H9 (cell line): Measurements from ENCODE around the gene CDH23. TPM values are rescaled to one million over a fixed set of nuclear protein-coding genes. Genes with fewer than 3 reads are reported as not detected.

Source experiments
- DNase-seq: peaks from one replicate; pipeline ENCODE4 v3.0.0-alpha.2; 2017
- H2AFZ ChIP-seq: one replicate; pipeline ENCODE4 v1.6.1; 2013; ENCODE audit warnings: mild to moderate bottlenecking, low read length, control low read depth, moderate library complexity
- H2AK5ac ChIP-seq: 2 replicates; pipeline ENCODE4 v1.6.1; 2013; ENCODE audit warnings: low read length, control low read depth, mixed read lengths; ENCODE audit not compliant: insufficient read length
- H2BK120ac ChIP-seq: one replicate; pipeline ENCODE4 v1.6.1; 2013; ENCODE audit warnings: low read depth, mild to moderate bottlenecking, low read length, control low read depth, inconsistent platforms; ENCODE audit not compliant: poor library complexity, severe bottlenecking
- H2BK12ac ChIP-seq: 2 replicates; pipeline ENCODE4 v1.6.1; 2013; ENCODE audit warnings: low read length, control low read depth, mixed read lengths, low read depth; ENCODE audit not compliant: insufficient read length
- H2BK15ac ChIP-seq: 2 replicates; pipeline ENCODE4 v1.6.1; 2013; ENCODE audit warnings: low read depth, low read length, control low read depth
- H2BK20ac ChIP-seq: one replicate; pipeline ENCODE4 v1.6.1; 2013; ENCODE audit warnings: low read depth, mild to moderate bottlenecking, low read length, control low read depth, inconsistent platforms; ENCODE audit not compliant: poor library complexity, severe bottlenecking
- H2BK5ac ChIP-seq: 2 replicates; pipeline ENCODE4 v1.6.1; 2013; ENCODE audit warnings: low read length, control low read depth, mixed read lengths; ENCODE audit not compliant: insufficient read length
- H3K14ac ChIP-seq: 2 replicates; pipeline ENCODE4 v1.6.1; 2013; ENCODE audit warnings: low read length, control low read depth; ENCODE audit not compliant: insufficient read depth
- H3K18ac ChIP-seq: 2 replicates; pipeline ENCODE4 v1.6.1; 2013; ENCODE audit warnings: low read depth, mild to moderate bottlenecking, mixed read lengths, low read length, control low read depth; ENCODE audit not compliant: insufficient read length
- H3K23ac ChIP-seq: 2 replicates; pipeline ENCODE4 v1.6.1; 2013; ENCODE audit warnings: low read length, control low read depth, mixed read lengths, low read depth; ENCODE audit not compliant: insufficient read length
- H3K23me2 ChIP-seq: 2 replicates; pipeline ENCODE4 v1.6.1; 2013; ENCODE audit warnings: low read depth, mild to moderate bottlenecking, mixed read lengths, low read length, control low read depth; ENCODE audit not compliant: insufficient read length, poor library complexity, severe bottlenecking
- H3K27ac ChIP-seq: 2 replicates; pipeline ENCODE4 v1.5.1; 2013; ENCODE audit warnings: low read length, control low read depth, mixed read lengths, low read depth; ENCODE audit not compliant: insufficient read length
- H3K27me3 ChIP-seq: 2 replicates; pipeline ENCODE4 v1.6.1; 2013; ENCODE audit warnings: low read length, control low read depth, inconsistent platforms; ENCODE audit not compliant: insufficient read depth
- H3K4ac ChIP-seq: 2 replicates; pipeline ENCODE4 v1.6.1; 2013; ENCODE audit warnings: low read depth, mild to moderate bottlenecking, control low read depth, inconsistent platforms, low read length, moderate library complexity
- H3K4me1 ChIP-seq: 2 replicates; pipeline ENCODE4 v1.6.1; 2013; ENCODE audit warnings: low read length, control low read depth, inconsistent platforms; ENCODE audit not compliant: insufficient read depth
- H3K4me2 ChIP-seq: 2 replicates; pipeline ENCODE4 v1.6.1; 2013; ENCODE audit warnings: low read length, control low read depth, mixed read lengths; ENCODE audit not compliant: insufficient read length, insufficient read depth
- H3K56ac ChIP-seq: 2 replicates; pipeline ENCODE4 v1.6.1; 2013; ENCODE audit warnings: low read depth, mild to moderate bottlenecking, mixed read lengths, low read length, control low read depth; ENCODE audit not compliant: insufficient read length
- H3K79me1 ChIP-seq: 2 replicates; pipeline ENCODE4 v1.6.1; 2013; ENCODE audit warnings: low read depth, mild to moderate bottlenecking, moderate library complexity, low read length, control low read depth, inconsistent platforms; ENCODE audit not compliant: insufficient read depth, poor library complexity, severe bottlenecking
- H3K79me2 ChIP-seq: 2 replicates; pipeline ENCODE4 v1.6.1; 2013; ENCODE audit warnings: low read length, control low read depth, inconsistent platforms; ENCODE audit not compliant: insufficient read depth
- H3K9ac ChIP-seq: 2 replicates; pipeline ENCODE4 v1.6.1; 2013; ENCODE audit warnings: low read length, control low read depth, mixed read lengths; ENCODE audit not compliant: insufficient read length; ENCODE audit errors: extremely low read depth
- H3K9me3 ChIP-seq: one replicate; pipeline ENCODE4 v1.6.1; 2013; ENCODE audit warnings: low read depth, low read length, inconsistent platforms; ENCODE audit not compliant: control insufficient read depth
- H3T11ph ChIP-seq: one replicate; pipeline ENCODE4 v1.6.1; 2013; ENCODE audit warnings: mild to moderate bottlenecking, low read length, control low read depth, inconsistent platforms
- H4K20me1 ChIP-seq: one replicate; pipeline ENCODE4 v1.6.1; 2013; ENCODE audit not compliant: control insufficient read depth, insufficient read length, insufficient read depth
- H4K5ac ChIP-seq: 2 replicates; pipeline ENCODE4 v1.6.1; 2013; ENCODE audit warnings: low read depth, mild to moderate bottlenecking, mixed read lengths, low read length, control low read depth; ENCODE audit not compliant: insufficient read length
- H4K8ac ChIP-seq: replicated peaks from 2 replicates; pipeline ENCODE4 v1.6.1; 2013; ENCODE audit warnings: low read length, control low read depth, mixed read lengths, low read depth; ENCODE audit not compliant: insufficient read length
- H4K91ac ChIP-seq: 2 replicates; pipeline ENCODE4 v1.6.1; 2013; ENCODE audit warnings: low read depth, mild to moderate bottlenecking, moderate library complexity, mixed read lengths, low read length, control low read depth; ENCODE audit not compliant: insufficient read length
- H3K27ac Mint-ChIP-seq, 3 experiments: 2 replicates in 2 of 3; 3 replicates in 1 of 3; pipeline ENCODE4 v1.8.0; 2020 to 2021; ENCODE audit warnings: mixed read lengths in 3 of 3, mild to moderate bottlenecking in 1 of 3, moderate library complexity in 1 of 3
- H3K27me3 Mint-ChIP-seq: 2 replicates; pipeline ENCODE4 v1.8.0; 2021; ENCODE audit warnings: low read depth, mild to moderate bottlenecking, moderate library complexity, mixed read lengths
- H3K36me3 Mint-ChIP-seq, 3 experiments: 2 replicates in 2 of 3; 3 replicates in 1 of 3; pipeline ENCODE4 v1.8.0; 2020 to 2021; ENCODE audit warnings: low read depth in 3 of 3, mixed read lengths in 3 of 3; ENCODE audit not compliant: insufficient read depth in 1 of 3
- H3K4me1 Mint-ChIP-seq, 2 experiments: 2 replicates each; pipeline ENCODE4 v1.8.0; 2020; ENCODE audit warnings: mixed read lengths in 2 of 2
- H3K4me3 Mint-ChIP-seq, 2 experiments: 2 replicates in 1 of 2; 3 replicates in 1 of 2; pipeline ENCODE4 v1.8.0; 2020 to 2021; ENCODE audit warnings: mild to moderate bottlenecking in 2 of 2, mixed read lengths in 2 of 2, moderate library complexity in 1 of 2
- H3K9me3 Mint-ChIP-seq, 2 experiments: 2 replicates in 1 of 2; 3 replicates in 1 of 2; pipeline ENCODE4 v1.8.0; 2020; ENCODE audit warnings: mild to moderate bottlenecking in 2 of 2, mixed read lengths in 2 of 2, moderate library complexity in 1 of 2
- WGBS: extraction: QIAGEN DNeasy Blood & Tissue Kit; methylation state at CpG from one replicate; pipeline ENCODE4 v1.1.7; 2013; ENCODE audit warnings: missing lambda C conversion rate, low lambda C conversion rate, mixed read lengths; ENCODE audit not compliant: insufficient read length; ENCODE audit errors: extremely low coverage; 5-methylcytosine and 5-hydroxymethylcytosine counted together
- total RNA-seq: library from RNA; stranded (reverse); gene quantifications from 2 replicates; pipeline ENCODE4 v1.2.1, GENCODE V29; 2021
- TF ChIP-seq, protein P1 (sequence below): fragments of 200-600 bp; sonication (generic); conservative IDR thresholded peaks from 3 replicates; pipeline ENCODE4 v1.8.0; 2021; ENCODE audit warnings: antibody characterized with exemption, mild to moderate bottlenecking

Gene CDH23
- total RNA-seq, 1 experiment from 2014 or later: 2.1 TPM

- no peak overlapping the region for H2BK12ac ChIP-seq
- no CpG with 5 or more reads among the region's 14 CpGs for WGBS
- no peaks in the 10 kb centered on the region for H3K79me1 ChIP-seq
Observed at GRCh38 chr10:71575451-71575850, 178.7 kb downstream of the CDH23 start.

More at GRCh38 chr10:71575451-71575850, 178.7 kb downstream of the CDH23 start:
- Histone ChIP-seq H3K14ac (no peak overlapping the region), H3K27me3 (no peaks in the 10 kb centered on the region), H3K9me3 (no peaks in the 10 kb centered on the region), H4K8ac (no peak overlapping the region), H2AFZ (no peak overlapping the region), H3K23ac (no peak overlapping the region), H3K56ac (no peak overlapping the region), H3K4me2 (no peak overlapping the region), H2BK120ac (no peak overlapping the region), H3T11ph (no peak overlapping the region), H2BK20ac (no peak overlapping the region), H3K27ac (no peak overlapping the region), H3K18ac (no peak overlapping the region), H2BK5ac (no peak overlapping the region), H4K20me1 (peaks cover 4% of the 10 kb centered on the region), H3K4me1 (no peaks in the 10 kb centered on the region; the same call in 1 of the 2 replicates), H3K4ac (no peak overlapping the region), H2AK5ac (no peak overlapping the region), H2BK15ac (no peak overlapping the region), H3K79me2 (no peaks in the 10 kb centered on the region), H4K5ac (no peak overlapping the region), H3K23me2 (no peaks in the 10 kb centered on the region), H3K9ac (no peak overlapping the region), H4K91ac (no peak overlapping the region)
- H3K27me3 Mint-ChIP-seq: peaks cover 2% of the 10 kb centered on the region
- DNase-seq: no peak
- H3K9me3 Mint-ChIP-seq: no peaks in the 10 kb centered on the region
- H3K27ac Mint-ChIP-seq: no peak overlapping the region
- no peak overlapping the region for H3K4me3 Mint-ChIP-seq
- TF ChIP-seq, protein P1, sequence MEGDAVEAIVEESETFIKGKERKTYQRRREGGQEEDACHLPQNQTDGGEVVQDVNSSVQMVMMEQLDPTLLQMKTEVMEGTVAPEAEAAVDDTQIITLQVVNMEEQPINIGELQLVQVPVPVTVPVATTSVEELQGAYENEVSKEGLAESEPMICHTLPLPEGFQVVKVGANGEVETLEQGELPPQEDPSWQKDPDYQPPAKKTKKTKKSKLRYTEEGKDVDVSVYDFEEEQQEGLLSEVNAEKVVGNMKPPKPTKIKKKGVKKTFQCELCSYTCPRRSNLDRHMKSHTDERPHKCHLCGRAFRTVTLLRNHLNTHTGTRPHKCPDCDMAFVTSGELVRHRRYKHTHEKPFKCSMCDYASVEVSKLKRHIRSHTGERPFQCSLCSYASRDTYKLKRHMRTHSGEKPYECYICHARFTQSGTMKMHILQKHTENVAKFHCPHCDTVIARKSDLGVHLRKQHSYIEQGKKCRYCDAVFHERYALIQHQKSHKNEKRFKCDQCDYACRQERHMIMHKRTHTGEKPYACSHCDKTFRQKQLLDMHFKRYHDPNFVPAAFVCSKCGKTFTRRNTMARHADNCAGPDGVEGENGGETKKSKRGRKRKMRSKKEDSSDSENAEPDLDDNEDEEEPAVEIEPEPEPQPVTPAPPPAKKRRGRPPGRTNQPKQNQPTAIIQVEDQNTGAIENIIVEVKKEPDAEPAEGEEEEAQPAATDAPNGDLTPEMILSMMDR: no peak
- peaks cover 22 to 42% of the 10 kb centered on the region in 2 experiments for H3K4me1 Mint-ChIP-seq
- H3K36me3 Mint-ChIP-seq: no peaks in the 10 kb centered on the region
